Measurements from ENCODE around the gene ZNF17. TPM values are rescaled to one million over a fixed set of nuclear protein-coding genes. Genes with fewer than 3 reads are reported as not detected.

Gene ZNF17
- total RNA-seq (10 to 100 TPM; 13.4 to 18.3 TPM), polyA plus RNA-seq (1 to 10 TPM; 2.1 to 4.0 TPM)
- long read RNA-seq, donor 1, partial matches to known transcripts = 0 of 6 reads
- long read RNA-seq, donor 1, other reads (novel, unspliced or antisense) = 0 of 6 reads
- long read RNA-seq, donor 2, partial matches to known transcripts = 0 of 1 reads
- long read RNA-seq, donor 2, other reads (novel, unspliced or antisense) = 0 of 1 reads
- long read RNA-seq, donor 3, partial matches to known transcripts = 0 of 4 reads
- long read RNA-seq, donor 3, other reads (novel, unspliced or antisense) = 0 of 4 reads
- long read RNA-seq, donor 4, partial matches to known transcripts = 0 of 4 reads
- long read RNA-seq, donor 4, other reads (novel, unspliced or antisense) = 0 of 4 reads
- long read RNA-seq, donor 5, partial matches to known transcripts = 0 of 8 reads
- long read RNA-seq, donor 5, other reads (novel, unspliced or antisense) = 0 of 8 reads

DNA sequence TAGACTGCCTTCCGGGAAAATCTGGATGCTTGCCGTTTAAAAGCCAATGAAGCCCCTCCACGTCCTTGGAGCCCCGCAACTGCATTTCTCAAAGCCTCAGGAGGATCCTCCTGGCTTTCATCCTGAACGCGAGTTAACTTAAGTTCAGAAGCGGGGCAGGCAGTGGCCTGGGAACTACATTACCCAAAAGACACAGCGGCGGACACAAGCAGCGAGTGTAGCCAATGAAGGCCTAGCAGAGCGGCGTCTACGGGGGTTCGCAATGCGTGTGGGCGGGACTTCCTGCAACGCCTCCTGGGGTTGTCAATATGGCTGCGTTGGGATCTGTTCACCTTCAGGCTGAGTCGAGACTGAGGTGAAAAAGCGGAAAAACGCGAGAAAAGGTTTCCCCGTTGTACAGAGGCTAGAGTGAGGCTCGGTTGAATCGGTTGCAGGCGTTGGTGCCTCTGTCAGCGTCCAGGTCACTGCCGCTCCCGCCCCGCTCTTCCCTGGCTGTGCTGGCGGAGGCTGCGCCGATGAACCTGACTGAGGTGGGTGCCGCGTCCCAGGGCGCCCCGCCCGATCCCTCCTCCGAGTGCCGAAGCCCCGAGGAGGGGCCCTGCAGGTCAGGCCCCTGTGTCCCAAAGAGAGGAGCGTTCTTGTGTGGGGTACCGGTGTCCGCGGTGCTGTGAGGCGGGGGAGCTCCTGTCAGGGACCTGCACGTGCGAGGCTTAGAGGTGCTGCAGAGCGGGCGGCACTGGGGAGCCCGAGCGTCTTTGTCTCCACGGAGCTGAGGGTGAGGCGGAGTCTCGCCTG is at the start of gene ZNF17:
Gene ZNF17 (plus strand): TSS at position 285 of the 795 bp plus-strand sequence. CDS start 2,455 bp downstream, outside the sequence.
- TF ChIP-seq, protein P1, sequence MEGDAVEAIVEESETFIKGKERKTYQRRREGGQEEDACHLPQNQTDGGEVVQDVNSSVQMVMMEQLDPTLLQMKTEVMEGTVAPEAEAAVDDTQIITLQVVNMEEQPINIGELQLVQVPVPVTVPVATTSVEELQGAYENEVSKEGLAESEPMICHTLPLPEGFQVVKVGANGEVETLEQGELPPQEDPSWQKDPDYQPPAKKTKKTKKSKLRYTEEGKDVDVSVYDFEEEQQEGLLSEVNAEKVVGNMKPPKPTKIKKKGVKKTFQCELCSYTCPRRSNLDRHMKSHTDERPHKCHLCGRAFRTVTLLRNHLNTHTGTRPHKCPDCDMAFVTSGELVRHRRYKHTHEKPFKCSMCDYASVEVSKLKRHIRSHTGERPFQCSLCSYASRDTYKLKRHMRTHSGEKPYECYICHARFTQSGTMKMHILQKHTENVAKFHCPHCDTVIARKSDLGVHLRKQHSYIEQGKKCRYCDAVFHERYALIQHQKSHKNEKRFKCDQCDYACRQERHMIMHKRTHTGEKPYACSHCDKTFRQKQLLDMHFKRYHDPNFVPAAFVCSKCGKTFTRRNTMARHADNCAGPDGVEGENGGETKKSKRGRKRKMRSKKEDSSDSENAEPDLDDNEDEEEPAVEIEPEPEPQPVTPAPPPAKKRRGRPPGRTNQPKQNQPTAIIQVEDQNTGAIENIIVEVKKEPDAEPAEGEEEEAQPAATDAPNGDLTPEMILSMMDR (IDR thresholded peaks at IDR 0.05; ENCODE audit: control extremely low read depth, extremely low read depth) = no peak

DNA sequence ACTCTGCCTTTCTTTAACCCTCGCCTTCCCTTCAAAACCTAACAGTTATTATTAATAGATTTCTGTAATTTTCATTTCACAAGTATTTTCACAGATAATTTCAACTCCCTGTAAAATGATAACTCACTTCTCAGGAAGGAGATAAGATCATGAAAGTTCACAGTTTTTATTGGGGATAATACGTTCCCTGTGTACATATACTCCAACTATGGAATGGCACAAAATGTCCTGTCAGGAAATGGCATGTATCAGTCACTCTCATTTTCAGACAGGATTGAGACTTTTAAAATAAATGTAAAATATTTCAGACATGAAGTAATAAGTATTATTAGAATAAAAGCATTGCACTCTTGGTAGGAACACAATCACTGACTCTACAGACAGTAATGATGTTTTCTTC is 48.5 kb upstream of the ZNF17 start:
- Histone ChIP-seq H3K27ac (ENCODE audit: low read depth in 1 of 2, low read length in 1 of 2) (peak overlapping the region; percentile 74 to 89), H3K4me1 (ENCODE audit: control insufficient read depth in 5 of 5, insufficient read depth in 5 of 5, low read length in 5 of 5) (peaks cover 0 to 7% (median 3%) of the 10 kb centered on the region in 5 donors), H3K27me3 (ENCODE audit: control insufficient read depth in 3 of 3, insufficient read depth in 3 of 3, low read length in 2 of 3) (no peaks in the 10 kb centered on the region), H3K36me3 (ENCODE audit: control insufficient read depth in 4 of 4, insufficient read depth in 4 of 4, low read length in 4 of 4) (peaks cover 5 to 15% (median 12%) of the 10 kb centered on the region in 4 donors), H3K9ac (ENCODE audit: insufficient read depth in 1 of 2, low read length in 2 of 2) (peak overlapping the region; percentile 85 to 89), H3K9me3 (ENCODE audit: control insufficient read depth in 4 of 4, insufficient read depth in 3 of 4, low read length in 3 of 4) (peaks cover 0 to 23% (median 0%) of the 10 kb centered on the region in 4 donors), H3K4me3 (no peak overlapping the region)
- 72 to 76% methylated on average over 2 of the region's 2 CpGs for WGBS, 2 donors
- TF ChIP-seq, protein P1 (IDR thresholded peaks at IDR 0.05; ENCODE audit: control extremely low read depth, extremely low read depth) = no peak
- peak in 1 of 3 donors; percentile 9 for DNase-seq
- ATAC-seq (ENCODE audit: insufficient read depth, low FRiP score) = no peak

More for the DNA sequence above, at the start of gene ZNF17:
- H3K4me3 ChIP-seq = peak within 1 kb of the TSS; percentile 100
- peaks cover 4 to 13% (median 6%) of the 10 kb centered on the region in 5 donors for H3K4me1 ChIP-seq (ENCODE audit: control insufficient read depth in 5 of 5, insufficient read depth in 5 of 5, low read length in 5 of 5)
- H3K27ac ChIP-seq (ENCODE audit: low read depth in 1 of 2, low read length in 1 of 2) = peak within 1 kb of the TSS; percentile 77 to 85
- H3K9me3 ChIP-seq (ENCODE audit: control insufficient read depth in 4 of 4, insufficient read depth in 3 of 4, low read length in 3 of 4) = peaks cover 0 to 24% (median 0%) of the 10 kb centered on the region in 4 donors
- H3K36me3 ChIP-seq (ENCODE audit: control insufficient read depth in 4 of 4, insufficient read depth in 4 of 4, low read length in 4 of 4) = peaks cover 6 to 12% (median 6%) of the 10 kb centered on the region in 4 donors
- WGBS, 2 donors = 0% methylated on average over 55 of the region's 55 CpGs
- H3K9ac ChIP-seq (ENCODE audit: insufficient read depth in 1 of 2, low read length in 2 of 2) = peak within 1 kb of the TSS; percentile 67 to 73
- no peaks in the 10 kb centered on the region for H3K27me3 ChIP-seq (ENCODE audit: control insufficient read depth in 3 of 3, insufficient read depth in 3 of 3, low read length in 2 of 3)
- ATAC-seq (ENCODE audit: insufficient read depth, low FRiP score) (peak; percentile 100), DNase-seq (peak; percentile 95 to 97 (median 95))

DNA sequence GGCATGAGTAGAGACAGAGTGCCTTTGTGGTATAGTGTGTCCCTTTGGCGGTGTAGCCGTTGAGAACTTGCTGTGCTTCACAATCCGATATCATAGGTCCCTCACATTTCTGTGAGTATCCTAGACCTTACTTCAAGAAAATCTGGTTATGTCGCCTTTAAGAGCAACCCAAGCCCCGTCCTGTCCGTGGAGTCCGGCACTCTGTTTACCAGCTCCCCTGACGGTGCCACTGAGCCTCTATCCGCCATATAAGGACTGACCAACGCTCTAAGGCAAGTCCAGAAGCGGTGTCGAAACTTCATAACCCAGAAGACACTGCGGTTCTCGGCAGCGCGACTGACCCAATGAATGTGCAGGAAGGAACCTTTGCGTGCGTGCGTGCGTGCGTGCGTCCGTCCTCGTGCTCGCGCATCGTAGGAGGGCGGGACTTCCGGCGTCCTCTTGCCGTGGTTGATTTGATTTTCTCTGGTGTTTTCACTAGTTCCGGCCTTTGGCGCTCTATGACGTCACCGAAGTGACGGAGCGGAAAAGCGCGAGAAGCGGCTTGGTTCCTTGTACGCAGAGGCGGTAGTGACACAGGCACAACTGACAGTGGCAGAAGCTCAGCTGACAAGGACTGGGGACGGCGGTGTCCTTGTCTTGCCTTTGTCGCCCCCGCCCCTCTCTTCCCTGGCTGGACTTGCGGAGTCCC is 47.8 kb upstream of the ZNF17 start, which contains the start of the genes TRAPPC2B and ZNF547:
Gene TRAPPC2B (plus strand): TSS at position 555 of the 691 bp plus-strand sequence. CDS start 1,283 bp downstream, outside the sequence.
Gene ZNF547 (plus strand): TSS at position 555 of the 691 bp plus-strand sequence. CDS start 5,005 bp downstream, outside the sequence.
- ATAC-seq (ENCODE audit: insufficient read depth, low FRiP score) = peak; percentile 96
- WGBS, 2 donors = 1% methylated on average over 47 of the region's 47 CpGs
- peak within 1 kb of the TSS; percentile 93 to 96 for H3K9ac ChIP-seq (ENCODE audit: insufficient read depth in 1 of 2, low read length in 2 of 2)
- peak within 1 kb of the TSS; percentile 70 for H3K4me3 ChIP-seq
- peaks cover 0 to 7% (median 5%) of the 10 kb centered on the region in 5 donors for H3K4me1 ChIP-seq (ENCODE audit: control insufficient read depth in 5 of 5, insufficient read depth in 5 of 5, low read length in 5 of 5)
- H3K27me3 ChIP-seq (ENCODE audit: control insufficient read depth in 3 of 3, insufficient read depth in 3 of 3, low read length in 2 of 3) = no peaks in the 10 kb centered on the region
- peak within 1 kb of the TSS; percentile 84 to 89 for H3K27ac ChIP-seq (ENCODE audit: low read depth in 1 of 2, low read length in 1 of 2)
- DNase-seq = peak; percentile 100
- H3K36me3 ChIP-seq (ENCODE audit: control insufficient read depth in 4 of 4, insufficient read depth in 4 of 4, low read length in 4 of 4) = peaks cover 0 to 10% (median 5%) of the 10 kb centered on the region in 4 donors
- peaks cover 0 to 17% (median 0%) of the 10 kb centered on the region in 4 donors for H3K9me3 ChIP-seq (ENCODE audit: control insufficient read depth in 4 of 4, insufficient read depth in 3 of 4, low read length in 3 of 4)
- TF ChIP-seq, protein P1 (IDR thresholded peaks at IDR 0.05; ENCODE audit: control extremely low read depth, extremely low read depth) = no peak

All from lung (tissue), 16 donors.